DOHH2 (cell line): Measurements from ENCODE around the gene CEP112.

Experiments
- EZH2phosphoT487 ChIP-seq: fragments of 200-600 bp; sonication (generic); IDR thresholded peaks from 2 replicates; pipeline ENCODE4 v1.6.1; 2017; ENCODE audit warnings: borderline replicate concordance, mild to moderate bottlenecking, antibody characterized with exemption, low read length, moderate library complexity, mixed read lengths
- TF ChIP-seq, protein P1 (sequence below): fragments of 200-600 bp; sonication (generic); IDR thresholded peaks from one replicate; pipeline ENCODE4 v1.5.1; 2014; ENCODE audit warnings: antibody characterized with exemption, mild to moderate bottlenecking, low read depth, low read length; ENCODE audit not compliant: poor library complexity, severe bottlenecking

- TF ChIP-seq, protein P1, sequence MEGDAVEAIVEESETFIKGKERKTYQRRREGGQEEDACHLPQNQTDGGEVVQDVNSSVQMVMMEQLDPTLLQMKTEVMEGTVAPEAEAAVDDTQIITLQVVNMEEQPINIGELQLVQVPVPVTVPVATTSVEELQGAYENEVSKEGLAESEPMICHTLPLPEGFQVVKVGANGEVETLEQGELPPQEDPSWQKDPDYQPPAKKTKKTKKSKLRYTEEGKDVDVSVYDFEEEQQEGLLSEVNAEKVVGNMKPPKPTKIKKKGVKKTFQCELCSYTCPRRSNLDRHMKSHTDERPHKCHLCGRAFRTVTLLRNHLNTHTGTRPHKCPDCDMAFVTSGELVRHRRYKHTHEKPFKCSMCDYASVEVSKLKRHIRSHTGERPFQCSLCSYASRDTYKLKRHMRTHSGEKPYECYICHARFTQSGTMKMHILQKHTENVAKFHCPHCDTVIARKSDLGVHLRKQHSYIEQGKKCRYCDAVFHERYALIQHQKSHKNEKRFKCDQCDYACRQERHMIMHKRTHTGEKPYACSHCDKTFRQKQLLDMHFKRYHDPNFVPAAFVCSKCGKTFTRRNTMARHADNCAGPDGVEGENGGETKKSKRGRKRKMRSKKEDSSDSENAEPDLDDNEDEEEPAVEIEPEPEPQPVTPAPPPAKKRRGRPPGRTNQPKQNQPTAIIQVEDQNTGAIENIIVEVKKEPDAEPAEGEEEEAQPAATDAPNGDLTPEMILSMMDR = no peak
- no peak for TF ChIP-seq EZH2phosphoT487
Measured at GRCh38 chr17:65820811-65821210, 371.1 kb downstream of the CEP112 start.
